HT1080 (cell line): ENCODE measurements around the gene LAMB2. TPM values are rescaled to one million over a fixed set of nuclear protein-coding genes. Genes with fewer than 3 reads are reported as not detected.

Experiments
- DNase-seq: peaks from one replicate; pipeline ENCODE4 v3.0.0-alpha.2; 2015; ENCODE audit warnings: low read depth
- small RNA-seq: library from RNA; depleted of rRNA; stranded (forward); fragments of <200 nt; gene quantifications from one replicate; pipeline ENCODE3, GENCODE V24; 2014
- total RNA-seq: library from RNA; depleted of rRNA; stranded (reverse); fragments of >200 nt; shearing (Covaris generic); gene quantifications from 2 replicates; pipeline ENCODE4 v1.2.3, GENCODE V29; 2014; rRNA removed

Gene LAMB2
- total RNA-seq, 1 experiment from 2014 or later: 96.4 TPM

DNA sequence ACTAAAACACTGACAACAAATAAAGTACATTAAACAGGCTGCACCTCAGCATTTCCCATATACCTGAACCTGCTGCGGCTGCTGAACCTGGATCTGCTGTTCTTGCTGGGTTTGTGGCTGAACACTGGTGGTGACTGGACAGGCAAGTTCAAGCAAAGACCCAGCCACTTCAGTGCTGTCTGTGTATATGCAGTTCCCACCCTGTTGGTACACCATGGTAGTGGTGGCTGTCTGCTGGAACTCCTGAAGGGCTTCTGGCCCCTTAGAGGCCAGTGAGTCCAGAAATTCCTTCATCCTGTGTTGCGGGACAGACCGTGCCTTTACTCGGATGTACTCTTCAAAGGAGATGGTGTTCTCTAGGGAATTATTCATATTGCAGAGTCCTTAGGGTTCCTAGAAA, 56.2 kb downstream of the LAMB2 start:
- DNase-seq: no peak

DNA sequence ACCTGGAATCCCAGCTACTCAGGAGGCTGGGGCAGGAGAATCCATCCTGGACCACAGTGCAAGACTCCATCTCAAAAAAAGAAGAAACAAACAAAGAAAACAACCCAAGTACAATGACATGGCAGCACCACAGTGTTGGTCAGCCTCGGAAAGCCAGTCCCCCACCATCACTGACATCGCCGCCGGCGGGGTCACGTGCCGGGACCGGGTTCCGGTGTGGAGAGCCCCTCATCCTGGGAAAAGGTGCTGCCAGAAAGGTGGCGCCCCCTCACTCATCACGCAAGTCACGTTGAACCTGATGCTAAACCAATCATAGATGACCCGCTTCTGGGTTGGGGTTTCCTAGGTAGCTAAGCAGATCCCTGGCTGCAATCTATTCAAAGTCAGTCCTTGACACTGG, 56.7 kb downstream of the LAMB2 start:
- DNase-seq: no peak

Small RNA genes lying within 50 kb of the gene (small RNA-seq; reads per million reads assigned to genes)
- gene RN7SL182P: not detected

Other genes with a start within 250 kb of the LAMB2 start
- gene SLC25A20, start 234.2 kb downstream of the LAMB2 start, total RNA-seq: 14.4 and 19.8 TPM in 2 replicates
- 109 and 119 TPM in 2 replicates for gene ARIH2, start 214.2 kb downstream of the LAMB2 start, total RNA-seq
- gene P4HTM, start 142.8 kb downstream of the LAMB2 start, total RNA-seq: 8.4 and 13.4 TPM in 2 replicates
- 87.0 and 97.2 TPM in 2 replicates for gene WDR6, start 125.7 kb downstream of the LAMB2 start, total RNA-seq
- 51.6 and 64.6 TPM in 2 replicates for gene DALRD3, start 114.5 kb downstream of the LAMB2 start, total RNA-seq
- 153 and 205 TPM in 2 replicates for gene NDUFAF3, start 110.9 kb downstream of the LAMB2 start, total RNA-seq
- 562 and 591 TPM in 2 replicates for gene IMPDH2, start 103.7 kb downstream of the LAMB2 start, total RNA-seq
- 69.9 and 100 TPM in 2 replicates for gene QRICH1, start 39.0 kb downstream of the LAMB2 start, total RNA-seq
- gene QARS1, start 28.3 kb downstream of the LAMB2 start, total RNA-seq: 233 and 324 TPM in 2 replicates
- gene USP19, start 12.2 kb downstream of the LAMB2 start, total RNA-seq: 76.4 and 77.3 TPM in 2 replicates
- gene CCDC71, start 33.3 kb upstream of the LAMB2 start, total RNA-seq: 32.0 and 36.2 TPM in 2 replicates
- gene KLHDC8B, start 38.5 kb upstream of the LAMB2 start, total RNA-seq: 3.2 and 5.1 TPM in 2 replicates
- gene C3orf62, start 144.2 kb upstream of the LAMB2 start, total RNA-seq: 1.7 and 2.3 TPM in 2 replicates
- gene USP4, start 207.0 kb upstream of the LAMB2 start, total RNA-seq: 11.3 and 14.6 TPM in 2 replicates
- gene GPX1, start 225.3 kb upstream of the LAMB2 start, total RNA-seq: 711 and 766 TPM in 2 replicates